HG03095 (cell line): ENCODE data around the gene DPF3.

Experiments used
- ATAC-seq: cut with Tn5 transposase; IDR thresholded peaks from one replicate; pipeline ENCODE4 v1.9.1; 2021; ENCODE audit warnings: moderate library complexity; ENCODE audit not compliant: unreplicated experiment

The DPF3 gene

GRCh38 chr14:72652179-72652578, 241.7 kb downstream of the DPF3 start:
- no peak for ATAC-seq

- ATAC-seq = no peak
Observed at GRCh38 chr14:72651714-72652113, 242.2 kb downstream of the DPF3 start.

GRCh38 chr14:72651081-72651480, 242.8 kb downstream of the DPF3 start:
- ATAC-seq = no peak

- ATAC-seq = no peak
Observed at GRCh38 chr14:72649603-72650227, 244.2 kb downstream of the DPF3 start.

GRCh38 chr14:72647782-72648181, 246.1 kb downstream of the DPF3 start:
- no peak for ATAC-seq

- no peak for ATAC-seq
Observed at GRCh38 chr14:72646861-72647528, 246.9 kb downstream of the DPF3 start.

- ATAC-seq = no peak
Observed at GRCh38 chr14:72645706-72646105, 248.2 kb downstream of the DPF3 start.

GRCh38 chr14:72644758-72645489, 249.0 kb downstream of the DPF3 start:
- no peak for ATAC-seq

GRCh38 chr14:72644038-72644437, 249.9 kb downstream of the DPF3 start:
- ATAC-seq = no peak

- ATAC-seq = no peak
Observed at GRCh38 chr14:72643317-72643801, 250.5 kb downstream of the DPF3 start.

GRCh38 chr14:72640911-72641485, 252.9 kb downstream of the DPF3 start:
- ATAC-seq = no peak

GRCh38 chr14:72638021-72638420, 255.9 kb downstream of the DPF3 start:
- ATAC-seq = no peak

- ATAC-seq = no peak
Observed at GRCh38 chr14:72636871-72637270, 257.0 kb downstream of the DPF3 start.

GRCh38 chr14:72636094-72636493, 257.8 kb downstream of the DPF3 start:
- no peak for ATAC-seq

GRCh38 chr14:72634691-72635616, 258.9 kb downstream of the DPF3 start:
- no peak for ATAC-seq

GRCh38 chr14:72633551-72633950, 260.4 kb downstream of the DPF3 start:
- ATAC-seq = no peak

- no peak for ATAC-seq
Observed at GRCh38 chr14:72632727-72633126, 261.2 kb downstream of the DPF3 start.

GRCh38 chr14:72631401-72631800, 262.5 kb downstream of the DPF3 start:
- ATAC-seq = no peak

GRCh38 chr14:72630374-72630773, 263.5 kb downstream of the DPF3 start:
- ATAC-seq = no peak

- no peak for ATAC-seq
Observed at GRCh38 chr14:72629534-72629933, 264.4 kb downstream of the DPF3 start.

- ATAC-seq = no peak
Observed at GRCh38 chr14:72625689-72626088, 268.2 kb downstream of the DPF3 start.
